Heart left ventricle (tissue), 13 donors: ENCODE results near the gene SFTPA2.

Experiments
- POLR2A ChIP-seq, 2 donors: fragments of 450-650 bp; IDR thresholded peaks; one replicate each; pipeline ENCODE4 v1.6.1; 2017; ENCODE audit warnings: antibody characterized with exemption in 2 of 2, mild to moderate bottlenecking in 2 of 2, moderate library complexity in 2 of 2
- TF ChIP-seq, protein P1 (sequence below), 12 donors: fragments of 200-600 bp; sonication (generic) in 4 of 12; IDR thresholded peaks; one replicate each; pipeline versions ENCODE4 v1.5.0 to v1.8.0; 2018 to 2022; ENCODE audit warnings: antibody characterized with exemption in 12 of 12, mild to moderate bottlenecking in 5 of 12
- donor health status: ischemic (EF 13 %, LVEDD 7.1; RV severe dilation, severe dysfunction).
- donor health status: DM: no; HTN: yes; CAD: no.
- donor health status: DM: no; HTN: no; CAD: no.
- donor health status: ischemic (EF 25% LVEDD 6.9; RV normal size, moderate dysfunction).
- donor health status: ischemic (EF 25% LVEDD 5.7; RV mildly dilated, moderate dysfunction).
- donor health status: ischemic (EF 35%, LVEDD 5.7; RV mildly dilated, moderate dysfunction).
- donor health status: nonischemic (EF 11% LVEDD 7.7; RV severe dilation, severe dysfunction).
- donor health status: DM: yes; HTN: yes; CAD: no.
- donor health status: PGD.
- donor health status: ischemic (EF 29% LVEDD 5.4; RV normal size, mild dysfunction).
- donor health status: nonischemic (EF 23%, LVEDD 6.1; RV moderate dilation, normal function).

GRCh38 chr10:79604294-79604693, 44.1 kb upstream of the SFTPA2 start:
- TF ChIP-seq, protein P1, sequence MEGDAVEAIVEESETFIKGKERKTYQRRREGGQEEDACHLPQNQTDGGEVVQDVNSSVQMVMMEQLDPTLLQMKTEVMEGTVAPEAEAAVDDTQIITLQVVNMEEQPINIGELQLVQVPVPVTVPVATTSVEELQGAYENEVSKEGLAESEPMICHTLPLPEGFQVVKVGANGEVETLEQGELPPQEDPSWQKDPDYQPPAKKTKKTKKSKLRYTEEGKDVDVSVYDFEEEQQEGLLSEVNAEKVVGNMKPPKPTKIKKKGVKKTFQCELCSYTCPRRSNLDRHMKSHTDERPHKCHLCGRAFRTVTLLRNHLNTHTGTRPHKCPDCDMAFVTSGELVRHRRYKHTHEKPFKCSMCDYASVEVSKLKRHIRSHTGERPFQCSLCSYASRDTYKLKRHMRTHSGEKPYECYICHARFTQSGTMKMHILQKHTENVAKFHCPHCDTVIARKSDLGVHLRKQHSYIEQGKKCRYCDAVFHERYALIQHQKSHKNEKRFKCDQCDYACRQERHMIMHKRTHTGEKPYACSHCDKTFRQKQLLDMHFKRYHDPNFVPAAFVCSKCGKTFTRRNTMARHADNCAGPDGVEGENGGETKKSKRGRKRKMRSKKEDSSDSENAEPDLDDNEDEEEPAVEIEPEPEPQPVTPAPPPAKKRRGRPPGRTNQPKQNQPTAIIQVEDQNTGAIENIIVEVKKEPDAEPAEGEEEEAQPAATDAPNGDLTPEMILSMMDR (IDR thresholded peaks at IDR 0.05) = no peak
- TF ChIP-seq POLR2A (IDR thresholded peaks at IDR 0.05) = no peak
